Skeletal muscle satellite cell (primary cell): ENCODE measurements around the gene ZBTB42.

ENCODE experiments used
- H3K27me3 ChIP-seq: 2 replicates; pipeline ENCODE4 v1.7.0; 2013; ENCODE audit warnings: low read length; ENCODE audit not compliant: control insufficient read depth, insufficient read depth
- H3K36me3 ChIP-seq: 2 replicates; pipeline ENCODE4 v1.7.0; 2013; ENCODE audit warnings: mild to moderate bottlenecking, control low read depth, low read length; ENCODE audit not compliant: insufficient read depth
- H3K4me1 ChIP-seq: 2 replicates; pipeline ENCODE4 v1.7.0; 2013; ENCODE audit warnings: low read length; ENCODE audit not compliant: control insufficient read depth, insufficient read depth
- H3K4me2 ChIP-seq: 2 replicates; pipeline ENCODE4 v1.7.0; 2013; ENCODE audit warnings: mild to moderate bottlenecking, low read length
- H3K4me3 ChIP-seq: 2 replicates; pipeline ENCODE4 v1.7.0; 2013; ENCODE audit warnings: low read length
- H3K9ac ChIP-seq: 2 replicates; pipeline ENCODE4 v1.7.0; 2013; ENCODE audit warnings: mild to moderate bottlenecking, low read depth, low read length, moderate library complexity
- H3K9me3 ChIP-seq: replicated peaks from 2 replicates; pipeline ENCODE4 v1.7.0; 2013; ENCODE audit warnings: mild to moderate bottlenecking, control low read depth, low read length

ZBTB42 gene

GRCh38 chr14:104771374-104771773, 29.5 kb upstream of the ZBTB42 start:
- Histone ChIP-seq H3K9ac (no peak overlapping the region), H3K4me3 (no peak overlapping the region), H3K36me3 (peaks cover 54% of the 10 kb centered on the region), H3K9me3 (no peaks in the 10 kb centered on the region), H3K4me2 (no peak overlapping the region), H3K4me1 (peaks cover 4% of the 10 kb centered on the region), H3K27me3 (no peaks in the 10 kb centered on the region)

GRCh38 chr14:104771918-104772706, 28.8 kb upstream of the ZBTB42 start:
- Histone ChIP-seq H3K4me3 (no peak overlapping the region), H3K36me3 (peaks cover 60% of the 10 kb centered on the region)

GRCh38 chr14:104772707-104773504, 28.0 kb upstream of the ZBTB42 start:
- Histone ChIP-seq H3K4me1 (peaks cover 4% of the 10 kb centered on the region), H3K27me3 (no peaks in the 10 kb centered on the region), H3K9ac (no peak overlapping the region), H3K36me3 (peaks cover 65% of the 10 kb centered on the region), H3K4me3 (no peak overlapping the region), H3K4me2 (no peak overlapping the region), H3K9me3 (no peaks in the 10 kb centered on the region)

More at GRCh38 chr14:104771918-104772706, 28.8 kb upstream of the ZBTB42 start:
- H3K4me1 ChIP-seq: peaks cover 4% of the 10 kb centered on the region
- no peaks in the 10 kb centered on the region for H3K27me3 ChIP-seq
- H3K4me2 ChIP-seq: no peak overlapping the region
- no peaks in the 10 kb centered on the region for H3K9me3 ChIP-seq
- no peak overlapping the region for H3K9ac ChIP-seq

GRCh38 chr14:104773505-104774452, 27.1 kb upstream of the ZBTB42 start:
- no peaks in the 10 kb centered on the region for H3K27me3 ChIP-seq
- no peak overlapping the region for H3K4me3 ChIP-seq
- no peak overlapping the region for H3K9ac ChIP-seq
- H3K36me3 ChIP-seq: peaks cover 68% of the 10 kb centered on the region
- no peaks in the 10 kb centered on the region for H3K9me3 ChIP-seq
- H3K4me1 ChIP-seq: peaks cover 3% of the 10 kb centered on the region
- no peak overlapping the region for H3K4me2 ChIP-seq

- Histone ChIP-seq H3K4me3 (no peak overlapping the region), H3K27me3 (no peaks in the 10 kb centered on the region), H3K9me3 (no peaks in the 10 kb centered on the region), H3K4me1 (no peaks in the 10 kb centered on the region), H3K4me2 (no peak overlapping the region), H3K9ac (no peak overlapping the region), H3K36me3 (peaks cover 66% of the 10 kb centered on the region)
Observed at GRCh38 chr14:104774453-104775072, 26.3 kb upstream of the ZBTB42 start.

- H3K36me3 ChIP-seq: peaks cover 70% of the 10 kb centered on the region
- no peak overlapping the region for H3K4me2 ChIP-seq
- H3K4me3 ChIP-seq: no peak overlapping the region
- H3K9me3 ChIP-seq: no peaks in the 10 kb centered on the region
- H3K9ac ChIP-seq: no peak overlapping the region
- H3K4me1 ChIP-seq: no peaks in the 10 kb centered on the region
- no peaks in the 10 kb centered on the region for H3K27me3 ChIP-seq
Observed at GRCh38 chr14:104775073-104775489, 25.8 kb upstream of the ZBTB42 start.

- Histone ChIP-seq H3K9me3 (no peaks in the 10 kb centered on the region), H3K4me2 (no peak overlapping the region), H3K36me3 (peaks cover 63% of the 10 kb centered on the region), H3K4me3 (no peak overlapping the region), H3K9ac (no peak overlapping the region), H3K27me3 (no peaks in the 10 kb centered on the region), H3K4me1 (no peaks in the 10 kb centered on the region)
Observed at GRCh38 chr14:104776481-104776880, 24.4 kb upstream of the ZBTB42 start.

GRCh38 chr14:104776961-104777807, 23.7 kb upstream of the ZBTB42 start:
- Histone ChIP-seq H3K36me3 (peaks cover 56% of the 10 kb centered on the region), H3K27me3 (no peaks in the 10 kb centered on the region), H3K4me3 (no peak overlapping the region), H3K9me3 (no peaks in the 10 kb centered on the region), H3K9ac (no peak overlapping the region), H3K4me1 (no peaks in the 10 kb centered on the region), H3K4me2 (no peak overlapping the region)

- H3K36me3 ChIP-seq: peaks cover 49% of the 10 kb centered on the region
- no peaks in the 10 kb centered on the region for H3K9me3 ChIP-seq
- no peak overlapping the region for H3K4me2 ChIP-seq
- no peak overlapping the region for H3K9ac ChIP-seq
- H3K27me3 ChIP-seq: no peaks in the 10 kb centered on the region
- H3K4me3 ChIP-seq: no peak overlapping the region
- H3K4me1 ChIP-seq: no peaks in the 10 kb centered on the region
Observed at GRCh38 chr14:104777808-104778249, 23.1 kb upstream of the ZBTB42 start.

GRCh38 chr14:104778694-104779331, 22.1 kb upstream of the ZBTB42 start:
- H3K9ac ChIP-seq: no peak overlapping the region

More at GRCh38 chr14:104778694-104779331, 22.1 kb upstream of the ZBTB42 start:
- Histone ChIP-seq H3K27me3 (no peaks in the 10 kb centered on the region), H3K4me3 (no peak overlapping the region), H3K4me2 (no peak overlapping the region), H3K9me3 (no peaks in the 10 kb centered on the region), H3K4me1 (no peaks in the 10 kb centered on the region), H3K36me3 (peaks cover 41% of the 10 kb centered on the region)
